HCT116 (cell line): ENCODE data around the gene SAMD1. TPM values are rescaled to one million over a fixed set of nuclear protein-coding genes. Genes with fewer than 3 reads are reported as not detected.
"Not testable (repeated sequence)": the region's sequence is repeated elsewhere in the genome, so short reads cannot be mapped to it uniquely, and the experiment has no call there.

Source experiments
- ATAC-seq: fragments of 200-7000 bp; cut with Tn5 transposase; 2 replicates; pipeline ENCODE4 v1.9.1; 2020; ENCODE audit warnings: mild to moderate bottlenecking, moderate library complexity
- BruUV-seq: library from RNA; stranded (reverse); fragments of 400-500 nt; replicated peaks from 2 replicates; lab custom pipeline; 2021; lab: Mats Ljungman, UMichigan
- CTCF ChIA-PET: fragments of 300-600 bp; sonication (Branson Sonifier 250); formaldehyde crosslinking; loops from one replicate; lab custom pipeline; 2021; ENCODE audit warnings: antibody characterized with exemption; lab: Charles Lee
- POLR2A ChIA-PET: fragments of 300-600, 350-600 bp; sonication (Branson Sonifier 250); formaldehyde crosslinking; loops from one replicate; lab custom pipeline; 2021; ENCODE audit warnings: antibody characterized with exemption; lab: Charles Lee
- RAD21 ChIA-PET, 2 experiments: fragments of 300-600 bp; sonication (Branson Sonifier 250); formaldehyde crosslinking; loops; one replicate each; lab custom pipeline; 2023; ENCODE audit warnings: low total read pairs in 2 of 2; ENCODE audit not compliant: uncharacterized antibody in 2 of 2, unreplicated experiment in 2 of 2, low non-redundant PET in 1 of 2; lab: Charles Lee
- DNase-seq: peaks from one replicate; pipeline ENCODE4 v3.0.0-alpha.2; 2010; ENCODE audit warnings: low read depth, low spot score
- H2AFZ ChIP-seq: fragments of 200-600 bp; shearing (Covaris generic), sonication (generic); 2 replicates; pipeline ENCODE4 v1.6.1; 2017; ENCODE audit warnings: low read depth, mixed run types, mixed read lengths, antibody characterized with exemption, low read length; ENCODE audit not compliant: poor library complexity, severe bottlenecking
- H3K27ac ChIP-seq: 2 replicates; pipeline ENCODE4 v1.5.1; 2012; ENCODE audit warnings: low read depth, low read length
- H3K27me3 ChIP-seq: fragments of 200-600 bp; sonication (generic); 2 replicates; pipeline ENCODE4 v1.6.1; 2016; ENCODE audit warnings: mixed run types, low read length, mixed read lengths; ENCODE audit not compliant: insufficient read depth
- H3K36me3 ChIP-seq, 2 experiments: fragments of 200-500 bp in 1 of 2; fragments of 200-600 bp in 1 of 2; sonication (Bioruptor generic) in 1 of 2; sonication (generic) in 1 of 2; 2 replicates each; pipeline versions ENCODE4 v1.5.1 to v1.6.1; 2014 to 2016; ENCODE audit warnings: low read length in 2 of 2, inconsistent platforms in 1 of 2, mixed read lengths in 1 of 2, mixed run types in 1 of 2; ENCODE audit not compliant: insufficient read depth in 2 of 2, control insufficient read depth in 1 of 2
- H3K4me1 ChIP-seq, 2 experiments: fragments of 200-600 bp in 1 of 2; sonication (generic) in 1 of 2; 2 replicates each; pipeline versions ENCODE4 v1.5.1 to v1.6.1; 2012 to 2017; ENCODE audit warnings: low read length in 2 of 2, inconsistent platforms in 1 of 2, mild to moderate bottlenecking in 1 of 2, mixed read lengths in 1 of 2, mixed run types in 1 of 2, moderate library complexity in 1 of 2; ENCODE audit not compliant: insufficient read depth in 2 of 2, control insufficient read depth in 1 of 2
- H3K4me2 ChIP-seq: fragments of 200-600 bp; sonication (generic); 2 replicates; pipeline ENCODE4 v1.6.1; 2017; ENCODE audit warnings: mixed run types, low read length, mixed read lengths
- H3K4me3 ChIP-seq, 2 experiments: fragments of 200-600 bp in 1 of 2; sonication (generic) in 1 of 2; replicated peaks in 1 of 2; 2 replicates each; pipeline ENCODE4 v1.5.1; 2011 to 2016; ENCODE audit warnings: low read length in 2 of 2, control low read depth in 1 of 2, low read depth in 1 of 2, mild to moderate bottlenecking in 1 of 2, mixed read lengths in 1 of 2, mixed run types in 1 of 2
- H3K79me2 ChIP-seq: fragments of 200-600 bp; sonication (generic); 2 replicates; pipeline ENCODE4 v1.6.1; 2017; ENCODE audit warnings: mild to moderate bottlenecking, mixed run types, low read length, moderate library complexity, mixed read lengths; ENCODE audit not compliant: insufficient read depth
- H3K9ac ChIP-seq: fragments of 200-600 bp; sonication (generic); 2 replicates; pipeline ENCODE4 v1.6.1; 2016; ENCODE audit warnings: low read length, mixed read lengths
- H3K9me2 ChIP-seq: fragments of 200-600 bp; sonication (generic), shearing (Covaris generic); 2 replicates; pipeline ENCODE4 v1.6.1; 2017; ENCODE audit warnings: mixed run types, mild to moderate bottlenecking, moderate library complexity; ENCODE audit not compliant: insufficient read depth
- H3K9me3 ChIP-seq, 2 experiments: fragments of 200-500 bp in 1 of 2; fragments of 200-600 bp in 1 of 2; sonication (Bioruptor generic) in 1 of 2; sonication (generic) in 1 of 2; 2 replicates each; pipeline ENCODE4 v1.6.1; 2014 to 2017; ENCODE audit warnings: low read length in 2 of 2, mixed read lengths in 2 of 2, inconsistent platforms in 1 of 2, low read depth in 1 of 2, mild to moderate bottlenecking in 1 of 2, mixed run types in 1 of 2, moderate library complexity in 1 of 2; ENCODE audit not compliant: control insufficient read depth in 1 of 2, insufficient read depth in 1 of 2
- H4K20me1 ChIP-seq: fragments of 200-600 bp; sonication (generic), shearing (Covaris generic); 2 replicates; pipeline ENCODE4 v1.6.1; 2017; ENCODE audit warnings: mixed run types, mild to moderate bottlenecking, moderate library complexity; ENCODE audit not compliant: insufficient read depth
- CBX3 ChIP-seq: IDR thresholded peaks from 2 replicates; pipeline ENCODE4 v1.6.1; 2012; ENCODE audit warnings: low read depth
- CTCF ChIP-seq, 3 experiments: fragments of 200-600 bp in 1 of 3; sonication (generic) in 1 of 3; IDR thresholded peaks in 2 of 3; conservative IDR thresholded peaks in 1 of 3; 2 replicates each; pipeline ENCODE4 v1.5.1; 2012 to 2017; ENCODE audit warnings: low read depth in 2 of 3, low read length in 2 of 3, antibody characterized with exemption in 1 of 3, borderline replicate concordance in 1 of 3, control low read depth in 1 of 3, mild to moderate bottlenecking in 1 of 3, mixed read lengths in 1 of 3, mixed run types in 1 of 3, moderate library complexity in 1 of 3; ENCODE audit not compliant: insufficient read depth in 1 of 3
- ELF1 ChIP-seq: IDR thresholded peaks from 2 replicates; pipeline ENCODE4 v1.6.1; 2012; ENCODE audit warnings: low read depth, borderline replicate concordance
- EZH2 ChIP-seq: fragments of 200-600 bp; sonication (generic); IDR thresholded peaks from 2 replicates; pipeline ENCODE4 v1.6.1; 2017; ENCODE audit warnings: antibody characterized with exemption, mixed run types
- JUND ChIP-seq: IDR thresholded peaks from 2 replicates; pipeline ENCODE4 v1.6.1; 2012
- RAD21 ChIP-seq: IDR thresholded peaks from 2 replicates; pipeline ENCODE4 v1.6.1; 2012; ENCODE audit warnings: low read depth, mild to moderate bottlenecking
- REST ChIP-seq: IDR thresholded peaks from 2 replicates; pipeline ENCODE4 v1.6.1; 2012; ENCODE audit warnings: low read depth
- SRF ChIP-seq: IDR thresholded peaks from 2 replicates; pipeline ENCODE4 v1.6.1; 2012; ENCODE audit warnings: low read depth
- YY1 ChIP-seq: IDR thresholded peaks from 2 replicates; pipeline ENCODE4 v1.6.1; 2011; ENCODE audit warnings: low read length, low read depth, moderate library complexity, mild to moderate bottlenecking; ENCODE audit not compliant: insufficient replicate concordance; ENCODE audit errors: extremely low read depth
- ZBTB33 ChIP-seq: IDR thresholded peaks from 2 replicates; pipeline ENCODE4 v1.6.1; 2011; ENCODE audit warnings: mild to moderate bottlenecking, low read length, moderate library complexity; ENCODE audit not compliant: insufficient replicate concordance; ENCODE audit errors: extremely low read depth
- intact Hi-C: fragments of 100-400 bp; cut with micrococcal nuclease; formaldehyde crosslinking; loops from 2 replicates; pipeline ENCODE4 v1.10.0; 2022
- total RNA-seq: library from RNA; stranded (reverse); gene quantifications from one replicate; pipeline ENCODE4 v1.2.1, GENCODE V29; 2021; ENCODE audit not compliant: unreplicated experiment

Gene SAMD1
- total RNA-seq, 1 experiment from 2014 or later = 62.9 TPM

- peaks cover 0 to 6% of the 10 kb centered on the region in 2 experiments; a peak in 2 of 4 replicates for H3K36me3 ChIP-seq
- no peaks in the 10 kb centered on the region for H4K20me1 ChIP-seq
- RAD21 ChIA-PET = interaction anchor here in 1 of 2 experiments (0.6 kb wide), 1 partner anchor 1070 kb away, joined by 4 read pairs; no protein-coding TSS in a partner anchor
- H3K4me3 ChIP-seq = no peak overlapping the region
- no peak for DNase-seq
- H3K9ac ChIP-seq = no peak overlapping the region
- no peak overlapping the region for H2AFZ ChIP-seq
- CTCF ChIA-PET = interaction anchor here (0.7 to 1.8 kb wide), 8 partner anchors 8 to 252 kb away, joined by 3 to 12 read pairs (median 3); partner anchors contain the start of gene ASF1B
- H3K27me3 ChIP-seq = no peaks in the 10 kb centered on the region
- peak; percentile 90 for ATAC-seq
- H3K79me2 ChIP-seq = no peaks in the 10 kb centered on the region
- H3K9me2 ChIP-seq = no peaks in the 10 kb centered on the region
- H3K27ac ChIP-seq = no peak overlapping the region
- H3K9me3 ChIP-seq = no peaks in the 10 kb centered on the region
- intact Hi-C loops = no loop called here
- H3K4me1 ChIP-seq = no peaks in the 10 kb centered on the region
- no TSS peak for BruUV-seq
- H3K4me2 ChIP-seq = no peak overlapping the region
- POLR2A ChIA-PET = no interaction called here
- TF ChIP-seq EZH2 (no peak), ELF1 (no peak), SRF (no peak), RAD21 (peak; percentile 49), ZBTB33 (no peak), JUND (no peak), CTCF (IDR thresholded peaks at IDR 0.05 in 2 of 3, conservative IDR thresholded peaks at IDR 0.05 in 1 of 3; ENCODE audit: borderline replicate concordance in 1 of 3, insufficient read depth in 1 of 3, low read depth in 2 of 3, low read length in 2 of 3) (peak; percentile 38 to 98 (median 98); a peak in 5 of 6 replicates), REST (no peak), CBX3 (no peak), YY1 (no peak)
These were observed 42.0 kb downstream of the SAMD1 start for GRCh38 chr19:14048443-14049153.

GRCh38 chr19:14047866-14048265 lies 42.7 kb downstream of the SAMD1 start:
- ChIA-PET CTCF (interaction anchor here (0.7 to 1.8 kb wide), 6 partner anchors 9 to 89 kb away, joined by 3 to 12 read pairs (median 4); partner anchors contain the start of gene ASF1B), RAD21 (interaction anchor here in 1 of 2 experiments (0.6 kb wide), 1 partner anchor 1070 kb away, joined by 4 read pairs; no protein-coding TSS in a partner anchor)
- POLR2A ChIA-PET, BruUV-seq, H3K27ac ChIP-seq, H3K4me2 ChIP-seq, H3K9me2 ChIP-seq, ATAC-seq, H3K9ac ChIP-seq, H4K20me1 ChIP-seq, DNase-seq, H3K4me1 ChIP-seq, H3K9me3 ChIP-seq, intact Hi-C loops, H3K27me3 ChIP-seq, H2AFZ ChIP-seq, H3K79me2 ChIP-seq, H3K4me3 ChIP-seq, H3K36me3 ChIP-seq: not testable (repeated sequence)
